Skin of body (tissue), 2 donors: ENCODE data around the gene ADK. TPM values are rescaled to one million over a fixed set of nuclear protein-coding genes. Genes with fewer than 3 reads are reported as not detected.
"Not testable (repeated sequence)": the region's sequence is repeated elsewhere in the genome, so short reads cannot be mapped to it uniquely, and the experiment has no call there.

Experiments
- DNase-seq: peaks from one replicate; lab custom pipeline; 2025; lab: John Stamatoyannopoulos, UW
- total RNA-seq: library from RNA; depleted of rRNA; stranded (reverse); fragments of >200 nt; gene quantifications from one replicate; pipeline ENCODE4 v1.2.3, GENCODE V29; 2014

Gene ADK
- total RNA-seq: 42.5 TPM

- peak; percentile 99 for DNase-seq
Observed at GRCh38 chr10:74150990-74151878, at the start of gene ADK. ADK (plus strand) TSS chr10:74151221; CDS start chr10:74151279, 58 bp downstream.

- DNase-seq: no peak
Observed at GRCh38 chr10:74103560-74104258, 47.3 kb upstream of the ADK start.

GRCh38 chr10:74104480-74104879, 46.5 kb upstream of the ADK start:
- DNase-seq: no peak

GRCh38 chr10:74104996-74105395, 46.0 kb upstream of the ADK start:
- no peak for DNase-seq

- DNase-seq: no peak
Observed at GRCh38 chr10:74107391-74107790, 43.6 kb upstream of the ADK start.

- no peak for DNase-seq
Observed at GRCh38 chr10:74109452-74109851, 41.6 kb upstream of the ADK start.

GRCh38 chr10:74110120-74110519, 40.9 kb upstream of the ADK start:
- DNase-seq: no peak

- no peak for DNase-seq
Observed at GRCh38 chr10:74111799-74112198, 39.2 kb upstream of the ADK start.

GRCh38 chr10:74113546-74113945, 37.5 kb upstream of the ADK start:
- no peak for DNase-seq

GRCh38 chr10:74114041-74114448, 37.0 kb upstream of the ADK start:
- no peak for DNase-seq

- no peak for DNase-seq
Observed at GRCh38 chr10:74117738-74118137, 33.3 kb upstream of the ADK start.

- no peak for DNase-seq
Observed at GRCh38 chr10:74118804-74119203, 32.2 kb upstream of the ADK start.

GRCh38 chr10:74120911-74121310, 30.1 kb upstream of the ADK start:
- DNase-seq: no peak

GRCh38 chr10:74121368-74121767, 29.7 kb upstream of the ADK start:
- DNase-seq: no peak

GRCh38 chr10:74122060-74122459, 29.0 kb upstream of the ADK start:
- DNase-seq: no peak

GRCh38 chr10:74123081-74123480, 27.9 kb upstream of the ADK start:
- no peak for DNase-seq

GRCh38 chr10:74133923-74134820, 16.8 kb upstream of the ADK start:
- DNase-seq: no peak

GRCh38 chr10:74135452-74135851, 15.6 kb upstream of the ADK start:
- DNase-seq: no peak

GRCh38 chr10:74137992-74138391, 13.0 kb upstream of the ADK start:
- DNase-seq: no peak

GRCh38 chr10:74138596-74138995, 12.4 kb upstream of the ADK start:
- DNase-seq: not testable (repeated sequence)

- no peak for DNase-seq
Observed at GRCh38 chr10:74139981-74140380, 11.0 kb upstream of the ADK start.

GRCh38 chr10:74140553-74140952, 10.5 kb upstream of the ADK start:
- no peak for DNase-seq
